Measurements from ENCODE around the gene TEX14.

DNA sequence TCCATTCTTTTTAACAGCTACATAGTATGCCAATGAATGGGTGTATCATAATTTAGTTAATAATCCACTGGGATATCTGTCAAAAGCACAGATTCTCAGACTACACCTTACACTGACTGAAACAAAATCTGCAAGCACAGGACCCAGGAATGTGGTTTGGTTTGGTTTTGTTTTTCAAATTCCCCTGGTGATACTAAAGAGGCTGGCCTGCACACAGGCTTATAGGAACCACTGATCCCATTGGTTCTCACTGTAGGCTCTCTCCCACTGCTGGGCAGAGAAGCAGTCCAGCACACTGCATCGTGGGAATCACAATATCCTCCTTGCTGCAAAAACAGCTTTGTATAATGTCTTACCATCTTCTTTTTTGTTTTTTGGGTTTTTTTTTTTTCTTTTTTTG is 67.1 kb downstream of the TEX14 start:
- TF ChIP-seq, protein P1, sequence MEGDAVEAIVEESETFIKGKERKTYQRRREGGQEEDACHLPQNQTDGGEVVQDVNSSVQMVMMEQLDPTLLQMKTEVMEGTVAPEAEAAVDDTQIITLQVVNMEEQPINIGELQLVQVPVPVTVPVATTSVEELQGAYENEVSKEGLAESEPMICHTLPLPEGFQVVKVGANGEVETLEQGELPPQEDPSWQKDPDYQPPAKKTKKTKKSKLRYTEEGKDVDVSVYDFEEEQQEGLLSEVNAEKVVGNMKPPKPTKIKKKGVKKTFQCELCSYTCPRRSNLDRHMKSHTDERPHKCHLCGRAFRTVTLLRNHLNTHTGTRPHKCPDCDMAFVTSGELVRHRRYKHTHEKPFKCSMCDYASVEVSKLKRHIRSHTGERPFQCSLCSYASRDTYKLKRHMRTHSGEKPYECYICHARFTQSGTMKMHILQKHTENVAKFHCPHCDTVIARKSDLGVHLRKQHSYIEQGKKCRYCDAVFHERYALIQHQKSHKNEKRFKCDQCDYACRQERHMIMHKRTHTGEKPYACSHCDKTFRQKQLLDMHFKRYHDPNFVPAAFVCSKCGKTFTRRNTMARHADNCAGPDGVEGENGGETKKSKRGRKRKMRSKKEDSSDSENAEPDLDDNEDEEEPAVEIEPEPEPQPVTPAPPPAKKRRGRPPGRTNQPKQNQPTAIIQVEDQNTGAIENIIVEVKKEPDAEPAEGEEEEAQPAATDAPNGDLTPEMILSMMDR (IDR thresholded peaks at IDR 0.05) = no peak
- TF ChIP-seq POLR2A (IDR thresholded peaks at IDR 0.05) = no peak

Data from heart left ventricle (tissue), 13 donors.